ENCODE results near the gene MEX3C. TPM values are rescaled to one million over a fixed set of nuclear protein-coding genes. Genes with fewer than 3 reads are reported as not detected.

MEX3C gene
- total RNA-seq, 2 donors from 2014 or later = 46.0 to 46.9 TPM

- ATAC-seq (replicated peaks) = no peak
- no peak overlapping the region for H3K27ac Mint-ChIP-seq
- H3K4me1 Mint-ChIP-seq = no peaks in the 10 kb centered on the region
- no peaks in the 10 kb centered on the region for H3K27me3 Mint-ChIP-seq
- H3K36me3 Mint-ChIP-seq (ENCODE audit: low read depth) = no peaks in the 10 kb centered on the region
- H3K4me3 Mint-ChIP-seq = no peak overlapping the region
- H3K9me3 Mint-ChIP-seq = no peaks in the 10 kb centered on the region
Observed at GRCh38 chr18:51132256-51132935, 65.1 kb downstream of the MEX3C start.

- H3K36me3 Mint-ChIP-seq (ENCODE audit: low read depth) = no peaks in the 10 kb centered on the region
- no peak for ATAC-seq (replicated peaks)
- H3K27ac Mint-ChIP-seq = no peak overlapping the region
- no peaks in the 10 kb centered on the region for H3K27me3 Mint-ChIP-seq
- no peaks in the 10 kb centered on the region for H3K4me1 Mint-ChIP-seq
- no peaks in the 10 kb centered on the region for H3K9me3 Mint-ChIP-seq
- H3K4me3 Mint-ChIP-seq = no peak overlapping the region
Observed at GRCh38 chr18:51128533-51128932, 68.9 kb downstream of the MEX3C start.

GRCh38 chr18:51127664-51128063 is 69.8 kb downstream of the MEX3C start:
- no peaks in the 10 kb centered on the region for H3K4me1 Mint-ChIP-seq
- no peaks in the 10 kb centered on the region for H3K27me3 Mint-ChIP-seq
- H3K9me3 Mint-ChIP-seq = no peaks in the 10 kb centered on the region
- H3K36me3 Mint-ChIP-seq (ENCODE audit: low read depth) = no peaks in the 10 kb centered on the region
- ATAC-seq (replicated peaks) = no peak
- H3K4me3 Mint-ChIP-seq = no peak overlapping the region
- no peak overlapping the region for H3K27ac Mint-ChIP-seq

- Mint-ChIP-seq H3K36me3 (ENCODE audit: low read depth) (no peaks in the 10 kb centered on the region), H3K27me3 (no peaks in the 10 kb centered on the region)
- no peak for ATAC-seq (replicated peaks)
Observed at GRCh38 chr18:51125976-51126375, 71.5 kb downstream of the MEX3C start.

More at GRCh38 chr18:51125976-51126375, 71.5 kb downstream of the MEX3C start:
- Mint-ChIP-seq H3K27ac (no peak overlapping the region), H3K4me3 (no peak overlapping the region), H3K4me1 (no peaks in the 10 kb centered on the region), H3K9me3 (no peaks in the 10 kb centered on the region)

Other genes starting within 250 kb of the MEX3C start
- gene ELAC1, start 229.6 kb downstream of the MEX3C start, total RNA-seq = 1 to 10 TPM; 1.1 to 3.5 TPM
- 10 to 100 TPM; 74.5 to 92.3 TPM for gene SMAD4, start 167.5 kb downstream of the MEX3C start, total RNA-seq